ENCODE results near the gene SERPINA1.

- TF ChIP-seq CTCF (IDR thresholded peaks at IDR 0.05), result no peak
- no peak for TF ChIP-seq POLR2A (IDR thresholded peaks at IDR 0.05)
Observed at GRCh38 chr14:94354638-94355185, 33.7 kb downstream of the SERPINA1 start.

All from vagina (tissue), 2 donors.